ENCODE data around the gene GAL. TPM values are rescaled to one million over a fixed set of nuclear protein-coding genes. Genes with fewer than 3 reads are reported as not detected.

Gene GAL
- total and polyA plus RNA-seq, 2 of the 8 experiments (the other 6 are each of a cell fraction or from before 2014, with no cell fraction given): 81.8 to 233 TPM

DNA sequence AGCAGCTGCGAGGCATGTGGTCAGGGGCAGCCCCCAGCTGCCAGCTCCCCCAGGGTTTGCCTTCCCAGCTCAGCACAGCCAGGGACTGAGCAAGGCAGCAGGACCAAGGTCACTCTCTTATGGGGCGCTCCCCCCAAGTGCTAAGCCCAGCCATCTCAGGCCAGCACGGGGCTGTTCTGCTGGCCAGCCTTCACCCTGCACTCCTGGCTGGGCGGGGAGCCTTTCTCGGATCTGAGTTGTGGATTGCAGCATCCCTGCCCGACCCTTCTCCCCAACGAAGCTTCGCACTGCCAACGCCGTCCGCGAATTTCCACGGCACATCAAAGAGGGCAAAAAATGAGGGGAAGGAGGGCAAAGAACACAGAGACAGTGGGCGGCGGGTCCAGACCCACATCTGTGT lies 42.5 kb upstream of the GAL start:
- Histone ChIP-seq H3K36me3 (ENCODE audit: control insufficient read depth in 2 of 4, insufficient read depth in 4 of 4, low read length in 3 of 4) (no peaks in the 10 kb centered on the region), H3K27ac (ENCODE audit: low read depth, low read length) (no peak overlapping the region), H4K5ac (ENCODE audit: insufficient read length, low read depth, low read length) (no peak overlapping the region), H3K4me2 (ENCODE audit: insufficient read depth in 1 of 2, low read depth in 2 of 2, low read length in 2 of 2) (no peak overlapping the region), H4K8ac (ENCODE audit: extremely low read depth, insufficient read depth, low read length) (peak overlapping the region; percentile 28; the same call in 1 of the 2 replicates), H2AFZ (ENCODE audit: low read length) (no peak overlapping the region), H2AK5ac (ENCODE audit: low read depth, low read length) (no peak overlapping the region), H2BK120ac (replicated peaks; ENCODE audit: low read depth, low read length) (no peak overlapping the region), H3K56ac (replicated peaks; ENCODE audit: insufficient read length, low read depth, low read length) (no peak overlapping the region), H3K79me1 (ENCODE audit: low read depth, low read length) (no peaks in the 10 kb centered on the region), H3K79me2 (ENCODE audit: control insufficient read depth in 1 of 2, insufficient read depth in 2 of 2, low read length in 2 of 2) (no peaks in the 10 kb centered on the region), H2BK15ac (ENCODE audit: low read length) (0 out of 2 replicates have a peak overlapping the region, but pooled peaks have one; percentile 40), H3K4me3 (ENCODE audit: extremely low read depth in 1 of 4, insufficient read depth in 2 of 4, low read depth in 3 of 4, low read length in 4 of 4) (no peak overlapping the region), H4K91ac (replicated peaks; ENCODE audit: insufficient read length, low read length) (peak overlapping the region; percentile 65), H2BK12ac (ENCODE audit: low read depth, low read length) (peak overlapping the region; percentile 60; the same call in 1 of the 2 replicates), H3K4ac (replicated peaks; ENCODE audit: insufficient read length, low read depth, low read length) (no peak overlapping the region), H3K4me1 (replicated peaks in 1 of 4; ENCODE audit: control insufficient read depth in 3 of 4, insufficient read depth in 4 of 4, low read length in 3 of 4) (peaks cover 0 to 2% (median 0%) of the 10 kb centered on the region in 4 experiments; a peak in 1 of 7 replicates), H3K14ac (ENCODE audit: insufficient read length) (no peak overlapping the region), H3K18ac (ENCODE audit: extremely low read depth, low read length) (peak overlapping the region; percentile 38; the same call in 1 of the 2 replicates), H2BK20ac (ENCODE audit: low read length) (peak overlapping the region; percentile 87; the same call in 1 of the 2 replicates), H3K27me3 (replicated peaks in 1 of 4; ENCODE audit: control insufficient read depth in 3 of 4, extremely low read depth in 1 of 4, insufficient read depth in 3 of 4, low read length in 3 of 4) (no peaks in the 10 kb centered on the region), H4K20me1 (replicated peaks in 1 of 2; ENCODE audit: control insufficient read depth in 1 of 2, insufficient read depth in 2 of 2, low read length in 2 of 2) (no peaks in the 10 kb centered on the region), H3K9ac (replicated peaks in 1 of 4; ENCODE audit: extremely low read depth in 1 of 4, low read depth in 3 of 4, low read length in 3 of 4) (no peak overlapping the region), H2BK5ac (ENCODE audit: low read depth, low read length) (no peak overlapping the region; the same call in 1 of the 2 replicates), H3K23ac (ENCODE audit: insufficient read length) (no peak overlapping the region), H3K9me3 (ENCODE audit: insufficient read depth in 2 of 2, low read depth in 1 of 2, low read length in 1 of 2) (peaks cover 0 to 2% of the 10 kb centered on the region in 2 experiments; a peak in 3 of 4 replicates), H3K23me2 (ENCODE audit: low read depth, low read length) (no peaks in the 10 kb centered on the region)
- WGBS, 2 experiments (ENCODE audit: extremely low coverage in 1 of 2, insufficient coverage in 1 of 2, insufficient read length in 1 of 2, insufficient replicate concordance in 2 of 2, low coverage in 1 of 2, low lambda C conversion rate in 2 of 2, missing lambda C conversion rate in 1 of 2): 89% methylated on average over 13 of the region's 15 CpGs; no CpG with 5 or more reads in 1 of the 2 experiments
- DNase-seq (ENCODE audit: low read depth in 1 of 2, low spot score in 2 of 2) (no peak), FAIRE-seq (no peak)
- POLR2A ChIA-PET (ENCODE audit: partially characterized antibody): interaction anchor here (1.3 kb wide), 1 partner anchor 8 kb away, joined by 4 read pairs; no protein-coding TSS in a partner anchor
- TF ChIP-seq RFX5 (IDR thresholded peaks at IDR 0.05; ENCODE audit: borderline replicate concordance, low read depth, low read length) (no peak), NANOG (IDR thresholded peaks at IDR 0.05; ENCODE audit: insufficient read depth, low read depth, low read length, poor library complexity, severe bottlenecking) (no peak), SP1 (IDR thresholded peaks at IDR 0.05; ENCODE audit: low read depth, low read length) (no peak), TAF1 (IDR thresholded peaks at IDR 0.05; ENCODE audit: low read depth, low read length) (no peak), CBX5 (IDR thresholded peaks at IDR 0.05; ENCODE audit: low read depth, low read length) (no peak), RXRA (IDR thresholded peaks at IDR 0.05; ENCODE audit: insufficient read depth, low read depth, low read length) (no peak), SIX5 (IDR thresholded peaks at IDR 0.05; ENCODE audit: low read depth, low read length) (no peak), RNF2 (IDR thresholded peaks at IDR 0.05; ENCODE audit: borderline replicate concordance, low read depth, low read length, missing control alignments, poor library complexity, severe bottlenecking) (no peak), GTF2F1 (IDR thresholded peaks at IDR 0.05; ENCODE audit: borderline replicate concordance, low read depth, low read length) (no peak), KDM4A (IDR thresholded peaks at IDR 0.05; ENCODE audit: low read depth, low read length, severe bottlenecking) (no peak), HDAC2 (IDR thresholded peaks at IDR 0.05; ENCODE audit: borderline replicate concordance in 1 of 2, low read depth in 2 of 2, low read length in 2 of 2) (no peak)
- CTCF ChIA-PET (ENCODE audit: partially characterized antibody): interaction anchor here (0.8 to 1.5 kb wide), 3 partner anchors 42 to 201 kb away, joined by 3 to 4 read pairs (median 4); no protein-coding TSS in a partner anchor
